CD4-positive, alpha-beta T cell treated with Interleukin-4 for 1 hour (primary cell): Measurements from ENCODE around the gene WWOX.

ENCODE experiments used
- DNase-seq, 2 donors: peaks; one replicate each; pipeline ENCODE4 v3.0.0-alpha.2; 2020 to 2022

Gene WWOX

DNA sequence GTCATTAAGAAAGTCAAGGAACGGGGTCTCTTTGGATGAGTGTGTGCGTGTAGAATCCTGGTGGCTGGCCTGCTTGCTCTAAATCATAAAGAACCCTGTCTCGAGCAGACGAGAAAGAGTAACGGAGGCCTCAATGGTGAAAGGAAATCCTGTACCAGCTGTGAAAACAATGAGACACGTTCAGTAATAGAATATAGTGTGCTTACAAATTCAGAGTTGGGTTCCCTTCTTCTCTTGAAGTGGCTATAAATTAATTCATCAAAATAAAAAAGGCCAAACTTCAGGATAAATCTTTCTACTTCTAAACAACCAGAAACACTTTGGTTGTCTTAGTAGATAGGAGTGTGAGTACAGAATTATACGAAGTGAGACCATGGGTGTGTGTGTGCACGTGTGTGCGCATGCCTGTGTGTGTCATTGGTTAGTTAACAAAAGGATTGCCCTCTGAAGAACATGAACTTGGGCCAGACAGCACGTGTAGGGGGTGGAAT is 48.5 kb downstream of the WWOX start:
- no peak for DNase-seq

DNA sequence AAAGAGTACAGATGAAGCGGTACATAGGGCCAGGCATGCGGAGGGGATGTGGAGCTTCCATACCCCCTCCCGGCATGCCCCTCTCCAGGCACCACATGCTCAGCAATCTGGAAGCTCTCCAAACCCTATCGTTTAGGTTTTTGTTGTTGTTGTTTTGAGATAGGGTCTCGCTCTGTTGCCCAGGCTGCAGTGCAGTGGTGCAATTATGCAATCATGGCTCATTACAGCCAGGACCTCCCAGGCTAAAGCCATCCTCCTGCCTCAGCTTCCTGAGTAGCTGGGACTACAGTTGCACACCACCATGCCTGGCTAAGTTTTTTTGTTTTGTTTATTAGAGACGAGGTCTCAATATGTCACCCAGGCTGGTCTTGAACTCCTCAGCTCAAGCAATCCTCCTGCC is 50.8 kb downstream of the WWOX start:
- DNase-seq: no peak

DNA sequence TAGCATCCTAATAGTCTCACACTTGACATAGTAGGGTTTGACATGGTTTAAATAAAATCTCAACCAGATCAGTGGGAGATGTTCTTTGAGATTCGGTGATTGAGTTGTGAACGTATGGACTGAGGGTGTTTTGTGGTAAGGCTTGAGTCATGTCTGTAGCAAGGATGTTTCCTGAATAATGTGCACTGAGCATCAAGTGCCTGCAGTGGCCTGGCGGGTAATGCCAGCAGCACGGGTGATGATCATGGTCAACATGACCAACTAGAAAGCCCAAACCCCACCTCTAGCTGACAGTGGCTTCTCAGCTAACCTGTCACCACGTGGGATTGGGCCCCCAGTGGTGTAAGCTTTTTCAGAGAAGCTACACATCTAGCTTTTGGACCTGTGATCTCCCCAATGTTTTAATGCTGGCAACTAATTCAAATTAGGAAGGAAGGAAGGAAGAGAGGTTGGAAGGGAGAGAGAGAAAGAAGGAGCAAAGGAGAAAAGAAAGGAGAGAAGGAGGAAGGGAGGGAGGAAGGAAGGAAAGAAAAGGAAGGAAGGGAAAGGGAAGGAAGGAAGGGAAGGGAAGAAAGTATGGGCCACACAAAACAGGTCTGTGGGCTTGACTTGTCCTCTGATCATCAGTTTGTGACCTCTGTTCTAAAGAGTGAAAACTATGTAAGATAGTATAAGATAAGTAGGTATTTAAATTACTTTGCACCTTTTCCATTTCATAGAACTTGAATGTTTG is 55.4 kb downstream of the WWOX start:
- no peak for DNase-seq

DNA sequence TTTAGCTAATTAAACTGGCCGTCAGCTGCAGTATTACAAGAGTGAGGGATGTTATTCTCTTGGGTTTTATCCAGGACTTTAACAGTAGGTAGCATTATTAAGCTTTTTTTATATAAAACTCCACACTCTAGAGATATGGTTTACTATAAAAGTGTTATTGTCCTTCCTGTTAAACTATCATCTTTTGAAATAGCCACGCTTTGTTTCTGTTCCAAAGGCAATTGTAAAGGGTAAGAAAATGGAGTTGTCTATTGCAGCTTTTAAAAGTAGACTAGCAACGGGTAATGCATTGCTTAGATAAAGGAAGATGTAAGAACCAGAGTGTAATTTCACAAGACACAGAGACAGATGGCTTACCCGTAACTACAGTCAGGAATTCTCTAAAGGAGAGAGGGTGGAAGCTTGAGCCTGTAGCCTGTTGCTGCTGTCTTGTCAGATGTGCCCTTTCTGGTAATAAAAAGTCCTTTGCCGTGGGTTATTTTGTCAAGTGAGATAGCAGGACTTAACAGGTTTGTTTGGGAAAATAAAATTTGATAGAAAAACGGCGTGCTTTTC is 56.4 kb downstream of the WWOX start:
- no peak for DNase-seq

DNA sequence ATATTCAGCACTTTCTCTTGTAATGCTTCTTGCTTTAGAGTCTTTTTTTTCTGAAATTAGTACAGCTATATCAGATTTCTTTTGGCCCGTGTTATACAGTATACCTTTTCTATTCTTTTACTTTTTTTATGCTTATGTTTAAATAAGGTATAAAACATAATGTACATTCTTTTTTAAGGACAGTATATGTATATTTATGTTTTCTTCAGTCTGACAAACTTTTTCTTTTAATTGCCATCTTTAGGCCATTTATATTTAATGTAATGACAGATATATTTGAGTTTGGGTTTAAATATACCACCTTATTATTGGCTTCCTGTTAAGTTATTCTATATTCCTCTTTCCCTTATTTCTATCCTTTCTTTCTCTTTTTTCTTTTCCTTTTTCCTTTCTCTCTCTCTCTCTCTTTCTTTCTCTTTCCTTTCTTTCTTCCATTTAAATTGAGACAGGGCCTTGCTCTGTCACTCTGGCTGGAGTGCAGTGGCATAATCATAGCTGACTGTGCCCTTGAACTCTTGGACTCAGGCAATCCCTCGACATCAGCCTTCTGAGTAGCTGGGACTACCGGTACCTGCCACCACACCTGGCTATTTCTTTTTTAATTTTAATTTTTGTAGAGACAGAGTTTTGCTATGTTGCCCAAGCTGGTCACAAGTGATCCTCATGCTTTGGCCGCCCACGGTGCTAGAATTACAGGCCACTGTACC is 61.7 kb downstream of the WWOX start:
- DNase-seq: no peak

DNA sequence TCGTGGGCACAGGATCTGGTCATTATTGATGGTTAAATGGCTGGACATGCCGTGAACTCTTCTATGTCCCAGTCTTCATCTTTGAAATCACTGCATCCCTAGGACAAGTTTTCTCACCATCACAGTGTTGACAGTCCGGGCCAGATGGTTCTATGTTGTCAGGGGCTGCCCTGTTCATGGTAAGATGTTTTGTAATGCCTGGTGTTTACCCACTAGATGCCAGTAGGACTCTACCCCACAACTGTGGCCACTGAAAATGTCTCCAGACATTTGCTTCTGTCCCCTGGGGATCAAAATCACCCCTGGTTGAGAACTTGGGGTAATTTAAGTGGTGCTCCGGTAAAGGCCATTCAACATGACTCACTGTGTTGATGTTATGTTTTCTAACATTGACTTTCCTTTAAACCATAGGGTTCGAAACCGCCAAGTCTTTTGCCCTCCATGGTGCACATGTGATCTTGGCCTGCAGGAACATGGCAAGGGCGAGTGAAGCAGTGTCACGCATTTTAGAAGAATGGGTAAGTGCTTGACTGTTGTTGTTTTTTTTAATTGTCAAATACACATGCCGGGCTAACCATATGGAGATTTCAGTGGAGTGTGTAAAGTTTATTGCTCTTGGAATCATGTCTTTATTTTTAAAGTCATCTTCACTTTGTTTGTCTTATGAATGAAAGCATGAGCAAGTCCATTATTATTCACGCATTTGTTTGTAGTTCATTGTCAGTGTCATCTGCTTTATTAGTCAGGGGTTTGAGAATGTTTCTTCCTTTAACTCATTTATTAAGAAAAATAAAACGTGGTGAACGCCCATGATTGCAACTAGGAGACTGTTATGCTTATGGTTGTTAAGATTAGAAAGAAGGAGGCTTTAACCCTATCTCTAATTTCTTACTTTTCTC is 64.6 kb downstream of the WWOX start:
- DNase-seq: no peak

DNA sequence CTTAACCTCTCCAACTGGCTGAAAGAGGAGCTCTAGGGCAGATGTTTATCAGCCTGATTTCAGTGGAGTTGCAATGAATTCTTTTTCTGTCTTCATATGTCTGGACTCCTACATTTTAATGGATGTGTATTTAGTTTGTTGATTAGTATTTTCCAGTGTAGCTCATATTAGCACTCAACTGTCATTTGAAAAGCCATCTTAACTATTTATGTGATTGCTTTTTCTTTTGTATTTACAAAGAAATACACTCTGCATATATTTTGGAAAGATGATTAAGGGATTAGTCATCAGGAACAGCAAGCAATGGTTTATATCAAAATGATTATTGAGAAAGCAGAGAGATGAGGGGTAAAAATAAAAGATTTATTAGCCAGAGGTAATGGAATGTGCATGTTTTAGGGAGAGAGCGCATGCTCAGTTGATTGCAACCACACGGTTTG is 71.1 kb downstream of the WWOX start:
- DNase-seq: no peak

DNA sequence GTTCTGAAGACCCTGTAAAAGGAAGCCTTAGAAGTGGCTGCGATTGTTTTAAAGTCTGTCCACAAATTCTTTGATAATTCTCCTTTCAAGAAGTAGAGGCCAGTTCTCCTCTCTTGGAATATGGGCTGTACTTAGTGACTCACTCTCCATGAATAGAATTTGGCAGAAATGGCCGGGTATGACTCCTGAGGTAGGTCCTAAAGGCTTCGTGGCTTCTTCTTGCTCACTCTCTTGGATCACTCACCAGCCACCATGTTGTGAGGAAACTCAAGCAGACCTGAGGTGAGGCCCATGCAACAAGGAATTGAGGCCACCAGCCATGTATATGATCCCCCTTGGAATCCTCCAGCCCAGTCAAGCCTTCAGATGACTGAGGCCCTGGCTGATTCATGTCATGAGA is 75.8 kb downstream of the WWOX start:
- DNase-seq: no peak

DNA sequence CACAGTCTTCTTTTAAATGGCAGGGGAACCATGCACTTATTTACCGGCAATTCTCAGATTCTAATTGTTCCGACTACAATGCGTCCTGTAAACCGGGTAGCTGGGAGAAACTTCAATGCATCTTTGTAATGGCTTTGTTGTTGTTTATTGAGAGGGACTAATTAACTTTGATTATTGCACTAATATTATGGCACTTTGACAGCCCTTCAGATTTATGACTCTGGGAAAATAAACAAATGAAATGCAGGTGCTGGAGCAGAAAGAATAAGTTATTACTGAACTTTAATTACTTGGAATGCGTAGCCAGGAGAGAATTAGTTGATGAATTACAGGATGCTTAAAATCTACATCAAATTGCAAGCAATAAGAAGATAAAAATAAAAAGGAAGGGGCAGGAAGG is 77.0 kb downstream of the WWOX start:
- no peak for DNase-seq

DNA sequence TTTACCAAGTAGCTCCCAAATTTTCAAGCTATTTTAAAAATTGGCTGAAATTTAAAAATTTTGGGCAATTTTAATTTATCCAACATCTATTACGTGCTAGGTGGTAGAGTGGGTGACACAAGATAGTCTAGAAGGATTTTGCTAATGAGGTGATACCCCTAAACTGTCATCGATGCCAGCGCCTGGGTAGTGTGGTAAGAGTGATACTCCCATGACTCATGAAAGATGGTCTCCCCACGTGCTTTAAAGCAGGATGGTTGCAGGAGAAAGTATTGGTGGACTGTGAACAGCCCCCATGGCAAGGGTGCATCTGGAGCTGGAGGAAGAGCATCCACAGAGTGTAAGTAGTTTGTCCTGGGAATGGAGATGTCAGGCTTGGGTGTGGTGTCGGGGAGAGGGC is 77.8 kb downstream of the WWOX start:
- no peak for DNase-seq

DNA sequence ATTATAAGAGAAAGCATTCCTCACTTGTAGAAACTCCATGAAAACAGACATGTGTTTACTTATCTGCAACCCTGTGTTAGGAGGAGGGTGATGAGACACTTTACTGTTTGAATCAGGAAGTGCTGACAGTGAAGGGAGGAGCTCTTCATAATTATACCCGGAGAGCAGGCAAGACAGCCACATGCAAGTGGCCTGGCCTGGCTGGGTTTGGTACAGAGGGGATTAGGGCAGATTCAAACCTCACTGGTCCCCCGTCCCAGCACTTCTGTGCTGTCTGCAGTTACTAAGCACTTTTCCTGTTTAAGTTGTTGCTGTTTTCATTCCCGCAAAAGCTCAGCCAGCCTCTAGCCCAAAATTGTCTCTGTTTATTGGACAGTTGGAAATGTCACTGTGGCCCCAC is 78.5 kb downstream of the WWOX start:
- no peak for DNase-seq

DNA sequence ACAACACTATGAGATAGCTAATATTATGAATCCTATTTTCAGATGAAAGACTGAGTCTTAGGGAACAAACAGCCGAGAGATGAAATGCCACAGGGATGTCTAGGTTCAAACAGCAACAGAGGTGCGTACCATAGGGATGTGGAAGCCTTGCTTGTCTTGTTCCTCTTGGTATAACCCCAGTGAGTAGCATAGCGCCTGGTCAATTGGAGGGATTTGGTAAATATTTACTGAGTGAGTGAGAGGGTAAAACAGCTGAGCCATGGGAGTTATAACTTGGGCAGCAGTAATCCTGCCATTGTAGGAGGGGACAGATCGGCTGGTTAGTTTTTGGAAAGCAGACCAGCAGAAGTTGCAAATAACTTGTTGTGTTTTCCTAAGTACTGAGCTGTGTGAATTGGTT is 80.2 kb downstream of the WWOX start:
- DNase-seq: no peak

DNA sequence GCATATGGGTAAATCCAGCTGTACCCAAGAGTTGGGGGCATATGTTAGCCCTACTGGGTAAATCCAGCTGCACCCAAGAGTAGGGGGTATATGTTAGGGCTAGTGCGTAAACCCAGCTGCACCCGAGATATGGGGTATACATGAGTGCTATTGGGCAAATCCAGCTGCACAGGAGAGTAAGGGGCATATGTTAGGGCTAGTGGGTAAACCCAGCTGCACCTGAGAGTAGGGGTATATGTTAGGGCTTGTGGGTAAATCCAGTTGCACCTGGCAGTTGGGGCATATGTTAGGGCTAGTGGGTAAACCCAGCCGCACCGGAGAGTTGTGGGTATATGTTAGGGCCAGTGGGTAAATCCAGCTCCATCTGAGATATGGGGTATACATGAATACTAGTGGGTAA is 80.9 kb downstream of the WWOX start:
- DNase-seq: no peak

DNA sequence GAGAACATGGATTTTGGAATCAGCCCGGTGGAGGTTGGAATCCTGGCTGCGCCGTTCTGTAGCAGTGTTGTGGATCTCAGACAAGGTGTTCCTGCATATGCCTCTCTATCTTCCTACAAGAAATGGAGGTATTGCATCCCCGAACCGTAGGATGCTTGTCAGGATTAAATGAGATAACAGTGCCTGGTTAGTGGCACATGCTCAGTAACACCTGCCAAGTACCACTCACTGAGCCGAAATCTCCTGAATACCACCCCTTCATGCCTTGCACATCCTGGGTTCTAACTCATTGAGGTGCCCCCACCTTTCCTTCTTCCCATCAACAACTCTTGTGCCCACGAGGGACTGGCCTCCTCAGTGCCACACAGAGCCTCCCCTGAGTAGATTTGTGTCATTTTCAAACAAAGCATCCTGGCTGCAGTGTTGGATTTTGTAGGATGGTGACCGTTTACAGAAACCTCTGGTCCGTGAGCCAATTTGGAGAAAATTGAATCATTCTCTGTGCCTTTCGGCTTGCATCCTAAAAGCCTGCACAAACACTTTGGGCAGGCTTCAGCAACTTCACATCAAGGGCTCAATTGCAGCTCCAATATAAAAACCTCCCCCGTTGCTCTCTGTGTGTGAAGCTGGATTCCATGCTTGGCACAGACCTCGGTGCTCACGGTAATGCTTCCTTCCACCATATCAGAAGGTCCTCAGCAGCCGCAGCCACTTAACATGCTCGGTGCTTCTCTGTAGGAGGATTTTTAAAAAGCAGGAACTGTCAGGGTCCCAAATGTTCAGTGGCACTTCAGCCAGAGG is 84.2 kb downstream of the WWOX start:
- DNase-seq: no peak

DNA sequence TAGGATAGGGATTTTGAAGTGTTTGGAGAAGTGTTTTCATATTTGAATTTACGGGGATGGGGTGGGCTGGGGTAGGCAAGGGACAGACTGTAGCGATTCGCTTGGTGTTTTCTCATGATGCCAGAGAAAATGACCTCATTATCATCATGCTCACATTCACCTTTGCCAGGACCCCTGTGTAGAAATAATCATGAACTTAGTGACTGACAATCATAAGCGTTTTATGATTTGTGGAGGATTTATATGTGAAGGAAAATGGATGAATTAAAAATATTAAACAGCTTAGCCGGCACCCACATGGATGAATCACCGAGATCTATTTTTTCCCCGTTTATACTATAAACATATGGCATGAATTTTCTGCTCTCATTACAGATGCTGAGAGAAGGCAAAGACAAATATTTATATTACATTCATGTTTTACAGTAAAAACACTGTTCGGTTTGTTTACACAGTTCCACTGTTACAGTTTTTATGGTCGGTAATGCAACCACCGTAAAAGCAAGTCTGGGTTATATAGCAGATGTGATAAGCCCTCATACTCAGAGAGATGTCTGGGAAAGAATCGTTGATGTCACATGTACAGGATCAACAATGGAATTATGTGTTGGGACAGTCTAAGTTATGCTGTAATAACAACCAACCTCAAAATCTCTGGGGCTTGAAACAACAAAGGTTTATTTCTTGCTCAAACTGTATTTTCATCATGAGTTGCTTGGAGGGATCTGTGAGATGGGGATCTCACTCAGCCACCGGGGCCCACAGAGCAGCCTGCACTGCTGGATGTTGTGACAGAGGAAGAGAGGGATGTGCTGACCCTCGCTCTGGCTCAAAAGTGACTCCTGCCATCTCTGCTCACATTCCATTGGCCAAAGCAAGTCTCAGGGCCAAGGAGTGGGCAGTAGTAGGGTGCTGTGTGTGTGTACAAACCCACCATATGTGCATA is 85.1 kb downstream of the WWOX start:
- no peak for DNase-seq

DNA sequence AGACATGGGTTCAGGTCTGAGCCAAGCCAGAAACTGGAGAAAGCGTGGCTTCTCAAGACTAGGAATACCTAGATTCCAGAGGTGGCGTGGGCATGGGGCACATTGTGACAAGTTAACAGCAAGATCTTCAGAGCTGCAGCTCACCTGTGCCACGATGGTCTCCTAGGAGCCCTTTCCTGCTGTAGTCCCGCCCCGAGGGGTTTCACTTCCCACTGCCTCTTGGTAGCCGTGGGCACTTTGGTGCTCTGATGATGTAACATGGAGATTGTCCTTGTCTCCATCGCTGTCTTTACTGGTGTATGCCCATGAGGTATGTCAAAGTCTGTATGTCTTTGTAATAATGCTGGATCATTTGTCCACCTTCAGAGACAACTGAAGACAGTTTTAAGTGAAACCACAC is 89.7 kb downstream of the WWOX start:
- DNase-seq: no peak

DNA sequence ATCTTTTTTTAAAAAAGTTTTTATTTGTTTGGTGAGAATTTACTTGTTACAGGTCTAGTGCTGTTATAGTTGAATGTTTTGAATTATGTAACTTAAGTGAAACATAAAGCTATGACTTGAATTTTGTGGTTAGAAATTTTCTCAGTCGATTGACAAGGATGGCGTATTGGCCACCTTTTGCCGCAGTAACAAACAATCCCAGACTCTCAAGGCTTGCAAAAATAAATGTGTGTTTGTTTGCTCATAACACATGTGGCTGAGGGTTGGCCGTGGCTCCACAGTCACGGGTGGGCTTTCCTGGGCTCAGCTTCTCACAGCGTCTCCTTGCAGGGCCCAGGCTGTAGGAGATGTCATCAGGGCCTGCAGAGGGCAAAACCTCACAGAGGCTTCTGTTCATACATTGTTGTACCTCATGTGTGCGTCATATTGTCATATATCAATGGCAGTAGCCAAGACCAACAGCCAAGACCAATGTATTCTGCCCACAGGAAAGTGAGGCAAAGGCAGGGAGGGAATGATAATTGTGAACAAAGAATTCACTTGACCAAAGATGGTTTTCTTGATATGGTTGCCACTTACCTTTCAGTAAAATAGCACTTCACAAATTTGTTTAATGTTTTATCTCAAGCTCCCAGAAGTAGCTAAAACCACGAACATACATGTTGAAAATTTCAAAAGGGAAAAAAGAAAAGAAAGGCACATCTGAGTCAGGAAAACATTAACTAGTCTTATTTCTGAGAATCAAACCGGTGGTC is 93.5 kb downstream of the WWOX start:
- DNase-seq: no peak

DNA sequence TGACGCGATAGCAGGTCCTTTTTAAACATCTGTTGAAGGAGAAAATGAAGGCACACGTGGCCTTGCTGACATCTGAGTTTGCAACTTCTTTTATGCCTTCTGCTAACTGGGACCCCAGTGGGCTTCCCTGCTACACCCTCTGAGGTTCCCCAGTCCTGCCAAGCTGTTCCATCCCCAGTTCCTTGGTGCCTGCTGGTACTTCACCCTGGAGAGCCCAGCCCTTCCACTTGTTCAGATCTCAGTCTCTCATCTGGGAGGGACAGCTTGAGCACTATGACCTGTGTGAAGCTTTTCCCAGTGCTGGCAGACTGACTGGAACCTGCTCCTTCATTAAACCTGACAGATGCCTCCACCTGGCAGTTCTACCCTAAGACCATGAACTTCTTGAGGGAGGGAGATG is 95.5 kb downstream of the WWOX start:
- no peak for DNase-seq

DNA sequence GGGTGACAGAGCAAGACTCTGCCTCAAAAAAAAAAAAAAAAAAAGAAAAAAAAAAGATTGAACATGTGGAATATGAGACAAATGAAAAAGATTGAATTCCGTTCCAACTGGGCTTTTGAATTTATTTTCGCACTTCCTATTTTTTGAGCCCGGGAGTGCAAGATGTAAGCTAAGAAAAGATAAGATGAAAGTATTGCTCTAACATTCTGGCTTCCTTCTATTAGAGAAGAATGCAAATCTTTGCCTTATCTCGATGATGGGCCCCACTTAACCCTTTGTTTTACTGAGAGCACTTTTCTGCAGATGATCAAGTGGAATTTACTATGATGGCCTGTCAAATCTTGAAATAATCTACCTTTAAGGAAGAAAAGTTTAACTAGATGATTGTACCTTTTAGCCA is 96.3 kb downstream of the WWOX start:
- no peak for DNase-seq

DNA sequence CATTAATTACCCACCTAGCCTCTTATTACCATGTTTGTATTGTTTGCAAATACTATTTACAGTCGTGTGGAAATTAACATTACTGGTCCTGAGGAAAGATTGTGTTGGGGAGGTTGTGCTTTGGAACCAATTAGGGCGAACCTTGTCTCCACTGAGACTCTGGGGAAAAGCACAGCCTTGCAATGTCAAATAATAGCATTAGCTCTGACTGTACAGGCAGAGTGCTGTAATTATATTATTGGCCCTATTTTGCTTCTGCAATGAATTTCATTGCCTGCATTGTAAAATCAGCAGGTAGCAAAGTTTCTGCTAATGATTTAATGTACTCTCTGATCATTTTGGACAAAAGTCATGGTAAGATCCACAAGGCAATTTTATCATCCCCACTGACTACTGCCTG is 97.0 kb downstream of the WWOX start:
- DNase-seq: no peak
